ENCODE measurements around the gene CCNC.
"Not testable (repeated sequence)": the region's sequence is repeated elsewhere in the genome, so short reads cannot be mapped to it uniquely, and the experiment has no call there.

CCNC gene

GRCh38 chr6:99605911-99606655 is 37.6 kb upstream of the CCNC start:
- H3K4me3 ChIP-seq (ENCODE audit: low read depth, low read length), result no peak overlapping the region
- TF ChIP-seq CTCF (IDR thresholded peaks at IDR 0.05; ENCODE audit: low read depth, low read length), result no peak

GRCh38 chr6:99605074-99605734 is 36.7 kb upstream of the CCNC start:
- no peak overlapping the region for H3K4me3 ChIP-seq (ENCODE audit: low read depth, low read length)
- no peak for TF ChIP-seq CTCF (IDR thresholded peaks at IDR 0.05; ENCODE audit: low read depth, low read length)

GRCh38 chr6:99604166-99605073 is 36.0 kb upstream of the CCNC start:
- no peak for TF ChIP-seq CTCF (IDR thresholded peaks at IDR 0.05; ENCODE audit: low read depth, low read length)
- H3K4me3 ChIP-seq (ENCODE audit: low read depth, low read length), result peak overlapping the region; percentile 48

- H3K4me3 ChIP-seq (ENCODE audit: low read depth, low read length), result peak overlapping the region; percentile 48
- no peak for TF ChIP-seq CTCF (IDR thresholded peaks at IDR 0.05; ENCODE audit: low read depth, low read length)
Observed at GRCh38 chr6:99603421-99604165, 35.1 kb upstream of the CCNC start.

GRCh38 chr6:99602520-99603420 is 34.3 kb upstream of the CCNC start:
- peak overlapping the region; percentile 48 for H3K4me3 ChIP-seq (ENCODE audit: low read depth, low read length)
- no peak for TF ChIP-seq CTCF (IDR thresholded peaks at IDR 0.05; ENCODE audit: low read depth, low read length)

- not testable (repeated sequence) for H3K4me3 ChIP-seq (ENCODE audit: low read depth, low read length)
Observed at GRCh38 chr6:99594696-99595095, 26.2 kb upstream of the CCNC start.
